Right atrium auricular region (tissue), 2 donors: ENCODE measurements around the gene ADAMTS9. TPM values are rescaled to one million over a fixed set of nuclear protein-coding genes. Genes with fewer than 3 reads are reported as not detected.

Source experiments
- DNase-seq: peaks from one replicate; pipeline ENCODE4 v3.0.0-alpha.2; 2019; ENCODE audit warnings: low spot score
- H3K27ac ChIP-seq, 2 donors: fragments of 200-600 bp; sonication (generic); 1 replicate in 1 of 2; 2 replicates in 1 of 2; pipeline ENCODE4 v1.5.1; 2016 to 2019
- H3K27me3 ChIP-seq, 2 donors: fragments of 200-600 bp; sonication (generic); one replicate each; pipeline versions ENCODE4 v1.5.1 to v1.6.0; 2017 to 2019
- H3K36me3 ChIP-seq: fragments of 200-600 bp; sonication (generic); one replicate; pipeline ENCODE4 v1.5.1; 2016
- H3K4me1 ChIP-seq, 2 donors: fragments of 200-600 bp; sonication (generic); one replicate each; pipeline versions ENCODE4 v1.5.1 to v1.6.0; 2017 to 2019
- H3K4me3 ChIP-seq, 2 donors: fragments of 200-600 bp; sonication (generic); 1 replicate in 1 of 2; 2 replicates in 1 of 2; pipeline ENCODE4 v1.5.1; 2017 to 2019; ENCODE audit warnings: mild to moderate bottlenecking in 1 of 2, moderate library complexity in 1 of 2
- H3K9me3 ChIP-seq, 2 donors: fragments of 200-600 bp; sonication (generic); one replicate each; pipeline ENCODE4 v1.5.1; 2019
- CTCF ChIP-seq, 2 donors: fragments of 200-600 bp; sonication (generic); IDR thresholded peaks; one replicate each; pipeline ENCODE4 v1.5.1; 2019; ENCODE audit warnings: antibody characterized with exemption in 2 of 2
- total RNA-seq, 2 donors: library from RNA; depleted of rRNA; stranded (reverse); fragments of >200 nt; gene quantifications; one replicate each; pipeline ENCODE4 v1.1.0, GENCODE V29; 2016

ADAMTS9 gene
- total RNA-seq, 2 donors from 2014 or later = 20.2 to 21.0 TPM

- no peaks in the 10 kb centered on the region for H3K27me3 ChIP-seq
- no peak for DNase-seq
- no peak overlapping the region for H3K4me3 ChIP-seq
- no peak overlapping the region for H3K27ac ChIP-seq
- H3K9me3 ChIP-seq = no peaks in the 10 kb centered on the region
- H3K4me1 ChIP-seq = peaks cover 0 to 4% of the 10 kb centered on the region in 2 donors
- no peak for TF ChIP-seq CTCF (IDR thresholded peaks at IDR 0.05)
- peaks cover 27% of the 10 kb centered on the region for H3K36me3 ChIP-seq
Measured at GRCh38 chr3:64621726-64622395, 65.9 kb downstream of the ADAMTS9 start.

GRCh38 chr3:64621275-64621674, 66.5 kb downstream of the ADAMTS9 start:
- H3K4me3 ChIP-seq = no peak overlapping the region
- no peak for DNase-seq
- peaks cover 0 to 4% of the 10 kb centered on the region in 2 donors for H3K4me1 ChIP-seq
- no peaks in the 10 kb centered on the region for H3K27me3 ChIP-seq
- H3K9me3 ChIP-seq = no peaks in the 10 kb centered on the region
- TF ChIP-seq CTCF (IDR thresholded peaks at IDR 0.05) = no peak
- H3K27ac ChIP-seq = no peak overlapping the region
- peaks cover 27% of the 10 kb centered on the region for H3K36me3 ChIP-seq

- peaks cover 0 to 16% of the 10 kb centered on the region in 2 donors for H3K4me1 ChIP-seq
- H3K36me3 ChIP-seq = peaks cover 30% of the 10 kb centered on the region
- no peaks in the 10 kb centered on the region for H3K27me3 ChIP-seq
- H3K9me3 ChIP-seq = no peaks in the 10 kb centered on the region
- no peak for DNase-seq
- TF ChIP-seq CTCF (IDR thresholded peaks at IDR 0.05) = no peak
- H3K27ac ChIP-seq = no peak overlapping the region
- no peak overlapping the region for H3K4me3 ChIP-seq
Measured at GRCh38 chr3:64620020-64620419, 67.8 kb downstream of the ADAMTS9 start.

GRCh38 chr3:64619216-64619615, 68.6 kb downstream of the ADAMTS9 start:
- Histone ChIP-seq H3K36me3 (peaks cover 35% of the 10 kb centered on the region), H3K9me3 (no peaks in the 10 kb centered on the region), H3K27me3 (no peaks in the 10 kb centered on the region), H3K4me3 (no peak overlapping the region), H3K27ac (peak overlapping the region in 1 of 2 donors; percentile 51), H3K4me1 (peaks cover 0 to 16% of the 10 kb centered on the region in 2 donors)
- no peak for TF ChIP-seq CTCF (IDR thresholded peaks at IDR 0.05)
- DNase-seq = no peak

- Histone ChIP-seq H3K4me3 (no peak overlapping the region), H3K4me1 (peaks cover 0 to 25% of the 10 kb centered on the region in 2 donors), H3K27ac (peak overlapping the region; percentile 7 to 34), H3K36me3 (peaks cover 39% of the 10 kb centered on the region), H3K27me3 (no peaks in the 10 kb centered on the region), H3K9me3 (no peaks in the 10 kb centered on the region)
- TF ChIP-seq CTCF (IDR thresholded peaks at IDR 0.05) = no peak
- DNase-seq = no peak
Measured at GRCh38 chr3:64617610-64618009, 70.2 kb downstream of the ADAMTS9 start.

- H3K27ac ChIP-seq = peak overlapping the region; percentile 7 to 34
- peaks cover 34% of the 10 kb centered on the region for H3K36me3 ChIP-seq
- H3K4me1 ChIP-seq = peaks cover 0 to 30% of the 10 kb centered on the region in 2 donors
- no peaks in the 10 kb centered on the region for H3K9me3 ChIP-seq
- no peak for DNase-seq
- TF ChIP-seq CTCF (IDR thresholded peaks at IDR 0.05) = no peak
- H3K27me3 ChIP-seq = no peaks in the 10 kb centered on the region
- H3K4me3 ChIP-seq = no peak overlapping the region
Measured at GRCh38 chr3:64616953-64617352, 70.8 kb downstream of the ADAMTS9 start.
